Measurements from ENCODE around the gene ALDH7A1.
"Not testable (repeated sequence)": the region's sequence is repeated elsewhere in the genome, so short reads cannot be mapped to it uniquely, and the experiment has no call there.

Gene ALDH7A1

GRCh38 chr5:126624534-126624933, 29.5 kb upstream of the ALDH7A1 start:
- no peak for TF ChIP-seq CTCF (IDR thresholded peaks at IDR 0.05; ENCODE audit: low read depth, low read length)
- no peak for TF ChIP-seq EZH2phosphoT487 (IDR thresholded peaks at IDR 0.05; ENCODE audit: low read depth)
- H3K4me2 ChIP-seq (ENCODE audit: low read length), result no peak overlapping the region
- no peaks in the 10 kb centered on the region for H3K27me3 ChIP-seq (ENCODE audit: low read depth, low read length)
- no peak overlapping the region for H3K27ac ChIP-seq (ENCODE audit: low read length)
- no peaks in the 10 kb centered on the region for H3K79me2 ChIP-seq (ENCODE audit: low read length)
- no peaks in the 10 kb centered on the region for H3K9me3 ChIP-seq (ENCODE audit: insufficient read depth, low read length)
- no peaks in the 10 kb centered on the region for H4K20me1 ChIP-seq (ENCODE audit: insufficient read depth, low read length)
- no peaks in the 10 kb centered on the region for H3K4me1 ChIP-seq (ENCODE audit: low read length)
- no peak overlapping the region for H3K9ac ChIP-seq (ENCODE audit: low read length)
- H3K36me3 ChIP-seq (replicated peaks; ENCODE audit: low read depth, low read length), result peaks cover 8% of the 10 kb centered on the region
- H2AFZ ChIP-seq (ENCODE audit: low read depth, low read length), result no peak overlapping the region
- no peak overlapping the region for H3K4me3 ChIP-seq (ENCODE audit: low read length)

- peaks cover 6% of the 10 kb centered on the region for H3K36me3 ChIP-seq (replicated peaks; ENCODE audit: low read depth, low read length)
- no peaks in the 10 kb centered on the region for H3K4me1 ChIP-seq (ENCODE audit: low read length)
- H3K9ac ChIP-seq (ENCODE audit: low read length), result no peak overlapping the region
- no peak for TF ChIP-seq EZH2phosphoT487 (IDR thresholded peaks at IDR 0.05; ENCODE audit: low read depth)
- no peak for TF ChIP-seq CTCF (IDR thresholded peaks at IDR 0.05; ENCODE audit: low read depth, low read length)
- H3K79me2 ChIP-seq (ENCODE audit: low read length), result peaks cover 16% of the 10 kb centered on the region
- no peaks in the 10 kb centered on the region for H3K27me3 ChIP-seq (ENCODE audit: low read depth, low read length)
- H3K4me3 ChIP-seq (ENCODE audit: low read length), result no peak overlapping the region
- no peak overlapping the region for H3K27ac ChIP-seq (ENCODE audit: low read length)
- no peaks in the 10 kb centered on the region for H3K9me3 ChIP-seq (ENCODE audit: insufficient read depth, low read length)
- H4K20me1 ChIP-seq (ENCODE audit: insufficient read depth, low read length), result no peaks in the 10 kb centered on the region
- no peak overlapping the region for H3K4me2 ChIP-seq (ENCODE audit: low read length)
- H2AFZ ChIP-seq (ENCODE audit: low read depth, low read length), result no peak overlapping the region
Observed at GRCh38 chr5:126619781-126620180, 24.8 kb upstream of the ALDH7A1 start.

DNA sequence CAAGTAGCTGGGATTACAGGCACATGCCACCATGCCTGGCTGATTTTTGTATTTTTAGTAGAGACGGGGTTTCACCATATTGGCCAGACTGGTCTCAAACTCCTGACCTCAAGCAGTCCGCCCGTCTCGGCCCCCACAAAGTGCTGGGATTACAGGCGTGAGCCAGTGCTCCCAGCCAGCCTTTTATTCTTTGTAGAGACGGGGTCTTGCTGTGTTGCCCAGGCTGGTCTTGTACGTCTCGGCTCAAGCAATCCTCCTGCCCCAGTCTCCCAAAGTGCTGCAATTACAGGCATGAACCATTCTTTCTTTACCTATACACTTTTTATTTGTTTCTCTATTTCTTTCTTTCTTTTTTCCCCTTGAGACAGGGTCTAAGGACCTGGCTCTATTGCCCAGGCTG, 22.6 kb upstream of the ALDH7A1 start:
- H3K27ac ChIP-seq (ENCODE audit: low read length); H4K20me1 ChIP-seq (ENCODE audit: insufficient read depth, low read length); H3K36me3 ChIP-seq (replicated peaks; ENCODE audit: low read depth, low read length); H3K9me3 ChIP-seq (ENCODE audit: insufficient read depth, low read length); H3K27me3 ChIP-seq (ENCODE audit: low read depth, low read length); H3K9ac ChIP-seq (ENCODE audit: low read length); H2AFZ ChIP-seq (ENCODE audit: low read depth, low read length); H3K4me1 ChIP-seq (ENCODE audit: low read length); H3K4me3 ChIP-seq (ENCODE audit: low read length); H3K4me2 ChIP-seq (ENCODE audit: low read length): not testable (repeated sequence)
- H3K79me2 ChIP-seq (ENCODE audit: low read length), result peaks cover 32% of the 10 kb centered on the region

GRCh38 chr5:126615286-126615685, 20.3 kb upstream of the ALDH7A1 start:
- Histone ChIP-seq H3K9ac (ENCODE audit: low read length) (no peak overlapping the region), H3K27me3 (ENCODE audit: low read depth, low read length) (no peaks in the 10 kb centered on the region), H3K36me3 (replicated peaks; ENCODE audit: low read depth, low read length) (peaks cover 2% of the 10 kb centered on the region), H4K20me1 (ENCODE audit: insufficient read depth, low read length) (no peaks in the 10 kb centered on the region), H3K27ac (ENCODE audit: low read length) (no peak overlapping the region), H2AFZ (ENCODE audit: low read depth, low read length) (no peak overlapping the region), H3K9me3 (ENCODE audit: insufficient read depth, low read length) (no peaks in the 10 kb centered on the region), H3K4me2 (ENCODE audit: low read length) (no peak overlapping the region), H3K4me1 (ENCODE audit: low read length) (no peaks in the 10 kb centered on the region), H3K79me2 (ENCODE audit: low read length) (peaks cover 52% of the 10 kb centered on the region), H3K4me3 (ENCODE audit: low read length) (no peak overlapping the region)
- TF ChIP-seq EZH2phosphoT487 (IDR thresholded peaks at IDR 0.05; ENCODE audit: low read depth) (no peak), CTCF (IDR thresholded peaks at IDR 0.05; ENCODE audit: low read depth, low read length) (no peak)

Data from OCI-LY3 (cell line).